ENCODE results near the gene TRIP13. TPM values are rescaled to one million over a fixed set of nuclear protein-coding genes. Genes with fewer than 3 reads are reported as not detected.

The TRIP13 gene
- total RNA-seq, 1 experiment from 2014 or later = 69.0 TPM

DNA sequence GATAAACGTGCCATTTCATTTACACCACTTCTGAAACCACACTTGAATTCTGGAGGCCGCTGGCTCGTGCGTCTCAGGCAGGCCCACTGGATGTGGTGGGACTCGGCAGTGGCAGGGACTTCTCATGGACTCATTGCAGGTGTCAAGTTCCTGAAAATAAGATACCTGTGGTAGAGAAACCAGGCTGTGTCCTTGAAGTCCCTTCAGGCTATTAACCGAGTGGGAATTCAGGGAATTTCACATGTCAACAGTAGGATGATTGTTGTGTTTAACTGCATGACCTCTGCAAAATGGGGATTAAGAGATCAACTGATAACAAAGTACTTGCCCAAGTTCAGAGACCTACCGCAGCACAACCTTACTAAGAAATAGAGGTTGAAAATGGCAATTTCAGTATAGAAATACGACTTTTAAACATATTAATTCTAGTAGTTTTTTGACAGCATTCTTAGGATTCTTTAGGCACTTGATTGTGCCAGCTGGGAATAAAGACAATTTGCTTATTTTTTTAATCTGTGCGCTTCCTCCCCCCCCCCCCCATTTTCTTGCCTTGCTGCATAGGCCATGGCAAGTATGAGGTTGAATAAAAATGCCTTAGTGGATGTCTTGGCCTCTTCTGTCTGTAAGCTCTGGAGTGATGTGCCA, 26.8 kb downstream of the TRIP13 start:
- TF ChIP-seq EZH2phosphoT487 (IDR thresholded peaks at IDR 0.05; ENCODE audit: borderline replicate concordance, low read length) (no peak), CTCF (conservative IDR thresholded peaks at IDR 0.05; ENCODE audit: low read depth, low read length) (no peak), EZH2 (IDR thresholded peaks at IDR 0.05; ENCODE audit: low read length, unreplicated experiment) (no peak)
- no peaks in the 10 kb centered on the region for H4K20me1 ChIP-seq (ENCODE audit: low read length)
- no peak overlapping the region for H3K9ac ChIP-seq (ENCODE audit: low read length)
- intact Hi-C loops (cut with micrococcal nuclease) = no loop called here
- CTCF ChIA-PET = no interaction called here
- H3K36me3 ChIP-seq (ENCODE audit: low read depth, low read length) = peaks cover 34% of the 10 kb centered on the region; the same call in 1 of the 2 replicates
- no peak overlapping the region for H2AFZ ChIP-seq (ENCODE audit: low read length)
- H3K79me2 ChIP-seq (ENCODE audit: low read length) = peaks cover 1% of the 10 kb centered on the region; the same call in 1 of the 2 replicates
- H3K27me3 ChIP-seq (ENCODE audit: low read length) = no peaks in the 10 kb centered on the region
- H3K27ac ChIP-seq (ENCODE audit: low read length) = no peak overlapping the region
- ATAC-seq (no peak), DNase-seq (no peak)
- no peaks in the 10 kb centered on the region for H3K9me2 ChIP-seq (replicated peaks; ENCODE audit: low read length)
- POLR2A ChIA-PET (ENCODE audit: unreplicated experiment) = no interaction called here
- H3K4me3 ChIP-seq (ENCODE audit: low read length) = no peak overlapping the region
- no TSS peak for BruUV-seq (replicated peaks)
- no peak overlapping the region for H3K4me2 ChIP-seq (ENCODE audit: low read length)
- no peaks in the 10 kb centered on the region for H3K4me1 ChIP-seq (ENCODE audit: insufficient read depth, low read length)
- H3F3A ChIP-seq (ENCODE audit: low read length, unreplicated experiment) = no peaks in the 10 kb centered on the region
- no peaks in the 10 kb centered on the region for H3K9me3 ChIP-seq (ENCODE audit: low read length)

DNA sequence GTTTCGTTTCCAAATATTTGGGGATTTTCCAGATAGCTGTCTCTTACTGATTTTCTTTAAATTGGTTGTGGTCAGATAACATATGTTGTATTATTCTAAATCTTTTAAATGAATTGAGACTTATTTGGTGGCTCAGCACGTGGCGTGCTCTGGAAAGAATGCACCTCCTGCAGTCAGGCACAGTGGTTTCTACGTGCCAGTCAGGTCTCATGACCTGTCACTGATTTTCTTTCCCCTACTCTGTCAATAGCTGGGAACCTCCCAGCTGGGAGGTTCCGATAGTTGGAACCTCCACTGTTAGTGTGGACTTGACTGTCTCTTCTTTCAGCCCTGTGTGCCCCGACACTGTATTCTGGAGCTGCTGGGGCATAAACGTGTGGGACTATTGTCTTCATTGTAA, 27.6 kb downstream of the TRIP13 start:
- Histone ChIP-seq H3K9me3 (ENCODE audit: low read length) (no peaks in the 10 kb centered on the region), H2AFZ (ENCODE audit: low read length) (no peak overlapping the region), H3K79me2 (ENCODE audit: low read length) (no peaks in the 10 kb centered on the region), H3K4me3 (ENCODE audit: low read length) (no peak overlapping the region), H3K4me1 (ENCODE audit: insufficient read depth, low read length) (no peaks in the 10 kb centered on the region), H3K9ac (ENCODE audit: low read length) (no peak overlapping the region), H3K27ac (ENCODE audit: low read length) (no peak overlapping the region), H3K9me2 (replicated peaks; ENCODE audit: low read length) (no peaks in the 10 kb centered on the region), H4K20me1 (ENCODE audit: low read length) (no peaks in the 10 kb centered on the region), H3K36me3 (ENCODE audit: low read depth, low read length) (peaks cover 30% of the 10 kb centered on the region; the same call in 1 of the 2 replicates), H3F3A (ENCODE audit: low read length, unreplicated experiment) (no peaks in the 10 kb centered on the region), H3K4me2 (ENCODE audit: low read length) (no peak overlapping the region), H3K27me3 (ENCODE audit: low read length) (no peaks in the 10 kb centered on the region)
- ChIA-PET POLR2A (ENCODE audit: unreplicated experiment) (no interaction called here), CTCF (no interaction called here)
- ATAC-seq (no peak), DNase-seq (no peak)
- BruUV-seq (replicated peaks) = no TSS peak
- TF ChIP-seq EZH2 (IDR thresholded peaks at IDR 0.05; ENCODE audit: low read length, unreplicated experiment) = no peak
- intact Hi-C loops (cut with micrococcal nuclease) = loop anchor here (5.0 to 10.0 kb wide), 2 partner anchors 92 to 724 kb away; no protein-coding TSS in a partner anchor

GRCh38 chr5:921456-922435, 29.1 kb downstream of the TRIP13 start:
- ChIA-PET POLR2A (ENCODE audit: unreplicated experiment) (no interaction called here), CTCF (no interaction called here)
- H3K9me3 ChIP-seq (ENCODE audit: low read length) = no peaks in the 10 kb centered on the region
- no peak overlapping the region for H3K4me3 ChIP-seq (ENCODE audit: low read length)
- H3K27me3 ChIP-seq (ENCODE audit: low read length) = no peaks in the 10 kb centered on the region
- no peak overlapping the region for H2AFZ ChIP-seq (ENCODE audit: low read length)
- H4K20me1 ChIP-seq (ENCODE audit: low read length) = no peaks in the 10 kb centered on the region
- TF ChIP-seq CTCF (conservative IDR thresholded peaks at IDR 0.05; ENCODE audit: low read depth, low read length) = no peak
- no peak for TF ChIP-seq EZH2 (IDR thresholded peaks at IDR 0.05; ENCODE audit: low read length, unreplicated experiment)
- no peak for TF ChIP-seq EZH2phosphoT487 (IDR thresholded peaks at IDR 0.05; ENCODE audit: borderline replicate concordance, low read length)
- peaks cover 16% of the 10 kb centered on the region; the same call in 1 of the 2 replicates for H3K36me3 ChIP-seq (ENCODE audit: low read depth, low read length)
- no peaks in the 10 kb centered on the region for H3K79me2 ChIP-seq (ENCODE audit: low read length)
- H3K4me2 ChIP-seq (ENCODE audit: low read length) = no peak overlapping the region
- H3K27ac ChIP-seq (ENCODE audit: low read length) = no peak overlapping the region
- no peak overlapping the region for H3K9ac ChIP-seq (ENCODE audit: low read length)
- no peaks in the 10 kb centered on the region for H3K4me1 ChIP-seq (ENCODE audit: insufficient read depth, low read length)
- DNase-seq (no peak), ATAC-seq (no peak)
- intact Hi-C loops (cut with micrococcal nuclease) = loop anchor here (5.0 to 10.0 kb wide), 2 partner anchors 91 to 723 kb away; no protein-coding TSS in a partner anchor
- no peaks in the 10 kb centered on the region for H3F3A ChIP-seq (ENCODE audit: low read length, unreplicated experiment)
- BruUV-seq (replicated peaks) = no TSS peak
- H3K9me2 ChIP-seq (replicated peaks; ENCODE audit: low read length) = no peaks in the 10 kb centered on the region

All from PC-3 (cell line).